T-helper 2 cell (primary cell): ENCODE data around the gene CLPTM1.
A peak's percentile ranks its signal among the peaks of the same experiment; 100 is the strongest.

Experiments
- DNase-seq, 5 experiments: peaks; one replicate each; pipeline versions ENCODE4 v3.0.0 to v3.0.0-alpha.2; 2012 to 2022

CLPTM1 gene

GRCh38 chr19:45011959-45012358 is 56.8 kb downstream of the CLPTM1 start:
- DNase-seq = no peak

DNA sequence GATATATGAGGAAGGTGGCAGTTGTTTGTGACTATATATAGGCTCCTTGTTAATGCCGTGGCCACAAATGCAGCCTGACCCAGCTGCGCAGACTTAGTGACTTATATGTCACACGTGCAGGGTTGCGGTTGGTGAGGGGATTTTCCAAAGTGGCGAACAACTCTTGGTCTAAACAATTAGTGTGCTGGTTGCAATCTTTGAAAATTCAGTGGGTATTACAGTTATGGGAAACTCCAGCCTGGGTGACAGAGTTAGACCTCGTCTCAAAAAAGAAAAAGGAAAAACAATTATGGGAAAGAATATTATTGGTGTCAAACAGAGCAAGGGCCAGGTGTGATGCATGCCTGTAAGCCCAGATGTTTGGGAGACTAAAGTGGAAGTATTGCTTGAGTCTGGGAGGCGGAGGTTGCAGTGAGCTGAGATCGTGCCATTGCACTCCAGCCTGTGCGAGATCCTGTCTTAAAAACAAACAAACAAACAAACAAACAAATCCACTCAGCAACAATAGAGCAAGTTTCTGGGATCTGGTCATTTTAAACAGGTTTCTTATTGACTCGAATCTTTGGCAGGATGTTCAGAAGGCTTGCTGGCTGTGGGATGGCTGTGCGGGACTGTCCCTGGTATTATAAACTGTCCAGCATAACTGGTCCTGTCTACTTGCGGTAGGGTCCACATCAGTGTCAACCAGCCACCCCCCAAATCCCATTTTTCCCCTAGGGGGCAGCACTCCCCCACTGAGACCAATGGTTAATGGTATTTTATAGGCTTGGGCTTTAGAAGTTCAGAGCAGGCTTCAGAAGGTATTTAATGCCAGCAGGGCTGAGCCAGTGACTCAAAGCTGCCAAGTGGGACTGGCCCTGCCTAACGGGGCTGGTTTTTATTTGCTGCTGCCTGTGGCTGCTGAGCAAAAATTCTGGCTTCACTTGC is 61.5 kb downstream of the CLPTM1 start:
- DNase-seq = peak; percentile 52 to 94 (median 75)

- DNase-seq = no peak
Measured at GRCh38 chr19:45019187-45019586, 64.0 kb downstream of the CLPTM1 start.

GRCh38 chr19:45020071-45020470 is 64.9 kb downstream of the CLPTM1 start:
- DNase-seq = no peak

DNA sequence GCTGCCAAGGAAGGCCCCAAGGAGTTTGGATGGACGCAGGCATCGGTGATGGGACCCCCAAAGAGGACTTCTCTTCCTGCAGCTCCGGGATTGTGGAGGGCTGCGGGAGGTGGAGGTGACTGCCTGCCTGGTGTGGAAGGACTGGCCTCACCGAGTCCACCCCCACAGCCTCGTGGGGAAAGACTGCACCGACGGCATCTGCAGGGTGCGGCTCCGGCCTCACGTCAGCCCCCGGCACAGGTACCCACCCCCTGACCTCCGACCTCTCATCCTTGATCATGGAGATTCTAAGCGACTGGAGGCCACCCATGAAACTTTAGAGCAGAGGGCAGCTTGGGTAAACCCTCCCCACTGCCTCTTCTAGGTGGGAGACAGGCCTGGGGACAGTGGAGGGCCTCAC is 66.8 kb downstream of the CLPTM1 start:
- no peak for DNase-seq

- no peak for DNase-seq
Measured at GRCh38 chr19:45023048-45023447, 67.9 kb downstream of the CLPTM1 start.

- DNase-seq = no peak
Measured at GRCh38 chr19:45025264-45025663, 70.1 kb downstream of the CLPTM1 start.

DNA sequence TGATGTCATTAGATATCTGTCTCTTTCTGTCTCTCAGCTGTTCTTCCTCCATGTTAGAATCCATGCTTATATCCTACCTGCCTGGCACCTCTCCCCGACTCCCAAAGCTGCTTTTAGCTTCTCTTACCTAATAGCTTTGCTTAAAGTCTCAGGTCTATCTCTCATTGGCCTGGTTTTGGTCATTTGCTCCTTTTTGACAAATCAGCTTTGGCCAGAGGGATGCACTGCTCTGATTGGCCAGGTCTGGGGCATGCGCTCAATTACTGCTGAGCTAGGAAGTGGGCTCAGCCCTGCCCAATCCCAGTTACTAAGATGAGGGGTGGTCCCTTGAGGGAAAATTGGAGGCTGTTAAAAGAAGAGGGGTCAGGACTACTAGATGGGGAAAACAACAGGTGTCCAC is 72.2 kb downstream of the CLPTM1 start:
- DNase-seq = no peak

GRCh38 chr19:45030825-45031224 is 75.6 kb downstream of the CLPTM1 start:
- no peak for DNase-seq

DNA sequence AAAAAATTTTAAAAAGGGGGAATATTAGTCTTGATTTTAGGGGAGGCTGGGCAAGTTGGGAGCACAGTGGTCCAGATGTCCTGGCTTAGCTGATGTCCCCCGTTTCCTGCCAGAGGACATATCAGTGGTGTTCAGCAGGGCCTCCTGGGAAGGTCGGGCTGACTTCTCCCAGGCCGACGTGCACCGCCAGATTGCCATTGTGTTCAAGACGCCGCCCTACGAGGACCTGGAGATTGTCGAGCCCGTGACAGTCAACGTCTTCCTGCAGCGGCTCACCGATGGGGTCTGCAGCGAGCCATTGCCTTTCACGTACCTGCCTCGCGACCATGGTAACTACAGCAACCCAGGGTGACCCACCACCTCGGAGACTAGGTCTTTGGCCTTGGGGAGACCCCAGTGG is 77.2 kb downstream of the CLPTM1 start:
- DNase-seq = no peak

GRCh38 chr19:45035755-45036154 is 80.6 kb downstream of the CLPTM1 start:
- no peak for DNase-seq

DNA sequence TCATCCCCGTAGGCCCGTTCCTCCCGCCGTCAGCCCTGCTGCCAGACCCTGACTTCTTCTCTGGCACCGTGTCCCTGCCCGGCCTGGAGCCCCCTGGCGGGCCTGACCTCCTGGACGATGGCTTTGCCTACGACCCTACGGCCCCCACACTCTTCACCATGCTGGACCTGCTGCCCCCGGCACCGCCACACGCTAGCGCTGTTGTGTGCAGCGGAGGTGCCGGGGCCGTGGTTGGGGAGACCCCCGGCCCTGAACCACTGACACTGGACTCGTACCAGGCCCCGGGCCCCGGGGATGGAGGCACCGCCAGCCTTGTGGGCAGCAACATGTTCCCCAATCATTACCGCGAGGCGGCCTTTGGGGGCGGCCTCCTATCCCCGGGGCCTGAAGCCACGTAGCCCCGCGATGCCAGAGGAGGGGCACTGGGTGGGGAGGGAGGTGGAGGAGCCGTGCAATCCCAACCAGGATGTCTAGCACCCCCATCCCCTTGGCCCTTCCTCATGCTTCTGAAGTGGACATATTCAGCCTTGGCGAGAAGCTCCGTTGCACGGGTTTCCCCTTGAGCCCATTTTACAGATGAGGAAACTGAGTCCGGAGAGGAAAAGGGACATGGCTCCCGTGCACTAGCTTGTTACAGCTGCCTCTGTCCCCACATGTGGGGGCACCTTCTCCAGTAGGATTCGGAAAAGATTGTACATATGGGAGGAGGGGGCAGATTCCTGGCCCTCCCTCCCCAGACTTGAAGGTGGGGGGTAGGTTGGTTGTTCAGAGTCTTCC is 82.4 kb downstream of the CLPTM1 start:
- DNase-seq = no peak

- peak; percentile 77 to 91 (median 82) for DNase-seq
Measured at GRCh38 chr19:45038931-45039893, 84.0 kb downstream of the CLPTM1 start, which contains the start of gene CLASRP. TSS of gene CLASRP (plus strand) at chr19:45039045. CDS start at chr19:45040213, 1,168 bp downstream.

DNA sequence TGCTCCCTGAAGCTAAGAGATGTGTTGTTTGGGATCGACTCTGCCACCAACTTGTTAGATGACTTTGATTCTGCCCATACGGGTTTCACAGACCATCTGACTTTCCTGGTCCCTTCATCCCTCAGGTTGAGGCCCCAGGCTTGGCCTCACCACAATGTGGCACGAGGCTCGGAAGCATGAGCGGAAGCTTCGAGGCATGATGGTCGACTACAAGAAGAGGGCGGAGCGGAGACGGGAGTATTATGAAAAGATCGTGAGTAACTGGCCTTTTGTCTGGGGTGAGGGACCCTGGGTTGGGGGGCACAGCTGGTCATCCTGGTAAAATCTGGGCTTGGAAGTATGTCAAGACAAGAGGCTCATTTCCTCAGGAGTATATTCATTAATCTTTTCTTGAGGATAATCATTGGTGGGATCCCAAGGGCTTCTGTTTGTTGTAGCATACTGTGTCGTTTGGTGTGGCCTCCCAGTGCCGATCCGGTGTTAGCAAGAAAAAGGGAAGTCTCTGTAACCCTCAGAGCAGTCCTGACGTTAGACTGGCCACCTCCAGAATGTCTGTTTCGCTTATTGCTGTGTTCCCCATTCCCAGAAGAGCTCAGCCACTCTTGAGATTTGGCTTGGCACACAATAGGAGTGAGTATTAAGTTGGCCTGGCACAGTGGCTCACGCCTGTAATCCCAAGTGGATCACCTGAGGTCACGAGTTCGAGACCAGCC is 85.0 kb downstream of the CLPTM1 start:
- DNase-seq = no peak

- DNase-seq = no peak
Measured at GRCh38 chr19:45041125-45041524, 85.9 kb downstream of the CLPTM1 start.
